Adrenal gland (tissue), 12 donors: ENCODE measurements around the gene CECR2. TPM values are rescaled to one million over a fixed set of nuclear protein-coding genes. Genes with fewer than 3 reads are reported as not detected.

Source experiments
- DNase-seq, 7 donors: peaks; one replicate each; pipeline ENCODE4 v3.0.0-alpha.2; 2019 to 2020
- H3K27ac ChIP-seq, 5 donors: fragments of 200-600 bp; sonication (generic) in 4 of 5; 1 replicate in 3 of 5; 2 replicates in 2 of 5; pipeline versions ENCODE4 v1.5.1 to v1.8.0; 2016 to 2020; ENCODE audit warnings: mild to moderate bottlenecking in 1 of 5
- H3K27me3 ChIP-seq: fragments of 200-600 bp; 2 replicates; pipeline ENCODE4 v1.8.0; 2021
- H3K36me3 ChIP-seq, 2 donors: fragments of 200-600 bp; replicated peaks in 1 of 2; 1 replicate in 1 of 2; 2 replicates in 1 of 2; pipeline versions ENCODE4 v1.5.1 to v1.8.0; 2018 to 2022
- H3K4me1 ChIP-seq, 2 donors: fragments of 200-600 bp; replicated peaks in 1 of 2; 1 replicate in 1 of 2; 2 replicates in 1 of 2; pipeline versions ENCODE4 v1.5.1 to v1.8.0; 2018 to 2021
- H3K4me3 ChIP-seq, 4 donors: fragments of 200-600 bp; sonication (generic) in 3 of 4; one replicate each; pipeline ENCODE4 v1.5.1; 2016 to 2018
- H3K9me3 ChIP-seq, 3 donors: fragments of 200-600 bp; sonication (generic) in 1 of 3; replicated peaks in 1 of 3; 1 replicate in 2 of 3; 2 replicates in 1 of 3; pipeline versions ENCODE4 v1.5.1 to v1.8.0; 2016 to 2021
- POLR2A ChIP-seq, 2 donors: fragments of 450-650 bp; IDR thresholded peaks; one replicate each; pipeline ENCODE4 v1.6.1; 2017; ENCODE audit warnings: antibody characterized with exemption in 2 of 2, mild to moderate bottlenecking in 2 of 2, moderate library complexity in 1 of 2
- WGBS, 4 donors: extraction: QIAGEN DNeasy Blood & Tissue Kit in 2 of 4; methylation state at CpG; one replicate each; pipeline versions ENCODE4 v1.1.5 to v1.1.7; 2013 to 2017; 5-methylcytosine and 5-hydroxymethylcytosine counted together
- intact Hi-C, 2 donors: fragments of 100-400 bp; cut with DNase I; formaldehyde crosslinking; loops; one replicate each; pipeline versions ENCODE4 v1.14.1 to v1.15.0; 2022 to 2023
- polyA plus RNA-seq, 3 donors: library from polyadenylated mRNA; stranded (reverse); fragments of 200-250 nt in 2 of 3; fragments of 350-450 nt in 1 of 3; fragmentation: Illumina TruSeq in 1 of 3; extraction: RNeasy Lipid Tissue Mini Kit (QIAGEN cat#74804) in 1 of 3; gene quantifications; one replicate each; pipeline ENCODE4 v1.2.3, GENCODE V29; 2013 to 2014
- total RNA-seq, 9 donors: library from RNA; depleted of rRNA in 4 of 9; stranded (reverse); fragments of >200 nt in 4 of 9; fragments of 120-200 nt in 1 of 9; fragmentation: NEBNext Ultra II Directional in 1 of 9; extraction: Animal tissue kit (Norgen Biotek cat#: 25700) in 1 of 9; gene quantifications; one replicate each; pipeline versions ENCODE4 v1.1.0 to v1.2.4, GENCODE V29; 2013 to 2023
- TF ChIP-seq, protein P1 (sequence below), 6 experiments: fragments of 450-650 bp in 4 of 6; fragments of 200-600 bp in 2 of 6; sonication (generic) in 1 of 6; IDR thresholded peaks; 1 replicate in 5 of 6; 2 replicates in 1 of 6; pipeline versions ENCODE4 v1.5.1 to v1.8.0; 2016 to 2021; ENCODE audit warnings: antibody characterized with exemption in 6 of 6, mild to moderate bottlenecking in 2 of 6, moderate library complexity in 1 of 6
- donor health status: healthy with polysubstance abuse.
- donor health status: Bipolar disorder and iron deficiency.
- donor health status: DM: yes; HTN: yes; CAD: no.
- donor health status: DM: no; HTN: no; CAD: no.
- donor health status: DM: no; HTN: no; CAD: no.
- donor health status: DM: yes; HTN: yes; CAD: no.

Gene CECR2
- total and polyA plus RNA-seq, 12 donors, result 0.20 to 1.7 (median 0.67) TPM

DNA sequence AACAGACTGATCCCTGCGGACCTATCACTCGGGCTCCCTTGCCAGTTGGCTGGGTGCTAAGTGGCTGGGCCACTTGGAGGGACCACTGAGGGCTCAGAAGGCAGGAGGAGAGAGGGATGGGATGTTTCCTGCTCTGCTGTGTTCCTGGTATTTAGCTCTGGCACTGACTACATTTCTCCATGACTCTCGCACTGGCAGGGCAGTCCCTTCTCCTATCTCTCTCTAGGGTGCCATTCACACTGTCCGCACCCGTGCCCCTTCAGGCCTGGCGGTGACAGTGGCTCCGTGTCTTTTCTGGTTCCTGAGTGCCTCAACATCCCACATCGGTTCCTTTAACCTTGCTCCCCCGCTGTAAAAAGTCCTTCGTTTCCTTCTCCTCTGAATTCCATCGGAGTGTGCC, 31.6 kb upstream of the CECR2 start:
- Histone ChIP-seq H3K4me3 (no peak overlapping the region), H3K36me3 (no peaks in the 10 kb centered on the region), H3K9me3 (no peaks in the 10 kb centered on the region), H3K4me1 (no peaks in the 10 kb centered on the region), H3K27me3 (no peaks in the 10 kb centered on the region), H3K27ac (no peak overlapping the region)
- no peak for DNase-seq
- TF ChIP-seq, protein P1, sequence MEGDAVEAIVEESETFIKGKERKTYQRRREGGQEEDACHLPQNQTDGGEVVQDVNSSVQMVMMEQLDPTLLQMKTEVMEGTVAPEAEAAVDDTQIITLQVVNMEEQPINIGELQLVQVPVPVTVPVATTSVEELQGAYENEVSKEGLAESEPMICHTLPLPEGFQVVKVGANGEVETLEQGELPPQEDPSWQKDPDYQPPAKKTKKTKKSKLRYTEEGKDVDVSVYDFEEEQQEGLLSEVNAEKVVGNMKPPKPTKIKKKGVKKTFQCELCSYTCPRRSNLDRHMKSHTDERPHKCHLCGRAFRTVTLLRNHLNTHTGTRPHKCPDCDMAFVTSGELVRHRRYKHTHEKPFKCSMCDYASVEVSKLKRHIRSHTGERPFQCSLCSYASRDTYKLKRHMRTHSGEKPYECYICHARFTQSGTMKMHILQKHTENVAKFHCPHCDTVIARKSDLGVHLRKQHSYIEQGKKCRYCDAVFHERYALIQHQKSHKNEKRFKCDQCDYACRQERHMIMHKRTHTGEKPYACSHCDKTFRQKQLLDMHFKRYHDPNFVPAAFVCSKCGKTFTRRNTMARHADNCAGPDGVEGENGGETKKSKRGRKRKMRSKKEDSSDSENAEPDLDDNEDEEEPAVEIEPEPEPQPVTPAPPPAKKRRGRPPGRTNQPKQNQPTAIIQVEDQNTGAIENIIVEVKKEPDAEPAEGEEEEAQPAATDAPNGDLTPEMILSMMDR (IDR thresholded peaks at IDR 0.05), result no peak
- TF ChIP-seq POLR2A (IDR thresholded peaks at IDR 0.05), result no peak
- WGBS, 4 donors, result 68 to 85% (median 80%) methylated on average over 11 of the region's 11 CpGs
- intact Hi-C loops, result no loop called here

DNA sequence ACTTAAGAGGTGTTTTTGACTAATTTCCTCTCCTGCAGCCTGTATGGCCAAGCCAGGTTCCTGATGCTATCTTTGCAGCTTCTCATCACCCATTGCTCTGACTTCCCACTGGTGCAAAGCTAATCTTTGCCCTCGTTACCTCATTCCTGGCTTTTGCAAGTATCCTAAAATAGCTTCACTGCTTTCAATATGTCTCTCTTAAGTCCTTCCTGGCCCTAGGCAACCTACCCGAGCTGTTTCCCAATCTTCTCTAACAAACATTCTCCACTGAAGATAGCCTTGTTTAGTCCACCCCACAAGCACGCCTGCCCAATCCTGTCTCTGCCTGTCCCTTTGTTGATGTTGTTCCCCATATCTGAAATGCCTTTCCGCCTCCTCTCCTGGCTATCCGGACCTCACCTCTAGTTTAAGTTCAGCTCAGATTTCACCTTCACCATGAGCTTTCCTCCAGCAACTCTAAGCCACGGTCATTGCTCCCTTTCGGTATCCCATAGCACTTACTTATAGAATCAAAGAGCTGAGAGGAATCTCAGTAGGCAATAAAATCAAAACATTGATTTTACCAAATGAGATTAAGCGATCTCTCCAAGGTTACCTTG, 30.1 kb upstream of the CECR2 start:
- Histone ChIP-seq H3K4me1 (no peaks in the 10 kb centered on the region), H3K27me3 (no peaks in the 10 kb centered on the region), H3K36me3 (no peaks in the 10 kb centered on the region), H3K4me3 (no peak overlapping the region), H3K9me3 (no peaks in the 10 kb centered on the region), H3K27ac (no peak overlapping the region)
- DNase-seq, result no peak
- intact Hi-C loops, result no loop called here
- TF ChIP-seq, protein P1 (IDR thresholded peaks at IDR 0.05), result no peak
- no peak for TF ChIP-seq POLR2A (IDR thresholded peaks at IDR 0.05)
- WGBS, 4 donors, result 56 to 72% (median 68%) methylated on average over 8 of the region's 8 CpGs

GRCh38 chr22:17342361-17342760, 26.9 kb upstream of the CECR2 start:
- 57 to 65% (median 62%) methylated on average over 5 of the region's 5 CpGs for WGBS, 4 donors
- TF ChIP-seq POLR2A (IDR thresholded peaks at IDR 0.05), result no peak
- TF ChIP-seq, protein P1 (IDR thresholded peaks at IDR 0.05), result no peak
- Histone ChIP-seq H3K27ac (no peak overlapping the region), H3K9me3 (no peaks in the 10 kb centered on the region), H3K4me1 (no peaks in the 10 kb centered on the region), H3K27me3 (no peaks in the 10 kb centered on the region), H3K4me3 (no peak overlapping the region), H3K36me3 (no peaks in the 10 kb centered on the region)
- intact Hi-C loops, result loop anchor here in 1 of 2 donors (10.0 kb wide), 1 partner anchor 58 kb away; no protein-coding TSS in a partner anchor
- no peak for DNase-seq

DNA sequence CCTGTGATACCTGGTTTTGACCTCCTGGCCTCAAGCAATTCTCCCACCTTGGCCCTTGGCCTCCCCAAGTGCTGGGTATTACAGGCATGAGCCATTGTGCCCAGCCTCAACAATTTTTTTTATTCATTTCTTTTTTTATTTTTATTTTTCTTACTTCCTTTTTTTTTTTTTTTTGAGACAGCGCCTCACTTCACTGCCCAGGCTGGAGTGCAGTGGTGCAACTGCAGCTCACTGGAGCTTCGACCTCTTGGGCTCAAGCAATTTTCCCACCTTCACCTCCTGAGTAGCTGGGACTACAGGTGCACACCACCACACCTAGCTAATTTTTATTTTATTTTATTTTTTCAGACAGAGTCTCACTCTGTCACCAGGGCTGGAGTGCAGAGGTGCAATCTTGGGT, 25.5 kb upstream of the CECR2 start:
- TF ChIP-seq POLR2A (IDR thresholded peaks at IDR 0.05), result no peak
- TF ChIP-seq, protein P1 (IDR thresholded peaks at IDR 0.05), result no peak
- 82 to 98% (median 88%) methylated on average over 2 of the region's 2 CpGs for WGBS, 4 donors
- Histone ChIP-seq H3K9me3 (no peaks in the 10 kb centered on the region), H3K4me3 (no peak overlapping the region), H3K27me3 (no peaks in the 10 kb centered on the region), H3K4me1 (no peaks in the 10 kb centered on the region), H3K27ac (no peak overlapping the region), H3K36me3 (no peaks in the 10 kb centered on the region)
- intact Hi-C loops, result loop anchor here in 1 of 2 donors (10.0 kb wide), 1 partner anchor 59 kb away; no protein-coding TSS in a partner anchor
- no peak for DNase-seq
